GM21390 (cell line): Measurements from ENCODE around the gene TMEM200C.
A peak's percentile ranks its signal among the peaks of the same experiment; 100 is the strongest.
"Not testable (repeated sequence)": the region's sequence is repeated elsewhere in the genome, so short reads cannot be mapped to it uniquely, and the experiment has no call there.

Experiments
- ATAC-seq: cut with Tn5 transposase; IDR thresholded peaks from one replicate; pipeline ENCODE4 v1.9.1; 2021; ENCODE audit not compliant: unreplicated experiment

TMEM200C gene

GRCh38 chr18:5892823-5893431, 2.4 kb downstream of the TMEM200C start:
- no peak for ATAC-seq

GRCh38 chr18:5891854-5892215, 3.5 kb downstream of the TMEM200C start:
- no peak for ATAC-seq

GRCh38 chr18:5891184-5891853, 4.0 kb downstream of the TMEM200C start:
- no peak for ATAC-seq

DNA sequence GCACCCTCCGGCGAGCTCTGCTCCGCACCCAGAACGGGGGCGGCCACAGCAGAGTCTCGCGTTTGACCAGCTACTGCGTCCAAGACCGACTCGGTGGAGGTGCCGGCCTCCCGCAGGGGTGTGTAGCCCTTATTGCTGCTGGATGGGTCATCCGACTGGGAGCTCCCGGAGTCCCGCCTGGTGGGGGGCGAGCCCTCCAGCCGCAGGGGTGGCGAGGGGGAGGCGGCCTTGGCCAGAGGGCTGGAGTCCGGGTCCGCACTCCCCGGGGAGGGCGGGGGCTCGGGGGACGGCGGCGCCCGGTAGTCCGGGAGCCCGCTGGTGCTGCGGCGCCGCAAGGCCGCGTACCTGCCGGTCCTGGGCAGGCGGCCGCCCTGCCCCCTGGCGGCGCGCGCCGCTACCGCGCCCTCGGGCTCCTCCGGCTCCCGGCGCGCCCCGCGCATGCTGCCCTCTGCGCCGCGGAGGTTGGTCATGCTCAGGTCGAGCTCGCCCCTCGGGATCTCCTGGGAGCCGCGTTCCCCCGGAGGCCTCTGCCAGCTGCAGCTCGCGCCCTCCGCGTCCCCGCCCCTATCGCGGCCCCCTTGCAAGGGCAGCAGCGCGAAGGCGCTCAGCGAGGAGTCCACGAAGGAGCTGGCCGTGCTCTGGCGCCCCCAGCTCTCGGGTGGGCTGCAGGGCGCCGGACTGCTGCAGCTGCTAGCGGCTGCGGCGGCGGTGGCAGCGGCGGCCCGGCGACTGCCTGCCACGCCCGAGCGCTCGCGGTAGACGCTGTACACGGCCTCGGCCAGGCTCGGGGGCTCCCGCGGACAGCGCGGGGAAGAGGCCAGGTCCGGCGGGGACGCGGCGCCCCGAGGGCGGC, 4.8 kb downstream of the TMEM200C start:
- peak; percentile 82 for ATAC-seq

DNA sequence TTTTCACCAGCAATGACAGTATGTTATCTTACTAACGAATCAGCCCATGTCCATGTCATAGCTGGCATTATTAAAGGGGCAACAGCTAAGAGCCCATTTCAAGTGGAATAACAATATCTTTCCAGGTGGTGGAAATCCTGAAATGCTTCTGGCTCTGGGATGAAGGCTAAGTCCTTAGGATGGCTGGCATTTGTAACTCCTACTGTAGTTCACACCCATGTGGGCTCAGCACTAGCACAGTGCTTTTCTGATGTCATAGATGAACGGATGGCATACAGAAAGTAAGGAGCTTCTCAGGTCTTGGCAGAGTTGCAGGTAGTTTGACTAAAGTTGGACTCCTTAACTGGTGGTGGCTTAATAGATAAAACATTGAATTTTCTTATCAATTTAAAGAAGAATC, 10.0 kb downstream of the TMEM200C start:
- no peak for ATAC-seq

DNA sequence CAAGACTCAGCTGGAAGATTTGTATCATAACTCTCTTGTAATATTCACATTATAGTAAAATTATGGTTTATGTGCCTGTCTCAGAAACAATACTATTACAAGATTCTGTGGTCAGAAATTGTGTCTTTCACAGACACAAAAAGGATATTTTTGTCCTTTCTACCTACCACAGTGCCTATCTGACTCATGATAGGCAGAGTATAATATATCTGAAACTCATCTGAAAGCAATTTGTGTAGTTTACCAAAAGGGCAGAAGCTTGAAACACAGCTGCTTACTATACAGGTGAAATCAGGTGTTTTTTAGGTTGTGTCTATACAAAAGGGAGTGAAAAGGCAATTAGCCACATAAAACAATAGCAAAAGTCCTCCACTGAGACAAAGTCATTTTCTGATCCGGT, 10.9 kb downstream of the TMEM200C start:
- ATAC-seq, result peak; percentile 60

- ATAC-seq, result no peak
These were observed 15.8 kb downstream of the TMEM200C start for GRCh38 chr18:5879479-5879882.

- ATAC-seq, result no peak
These were observed 18.4 kb downstream of the TMEM200C start for GRCh38 chr18:5876891-5877290.

- no peak for ATAC-seq
These were observed 21.0 kb downstream of the TMEM200C start for GRCh38 chr18:5874336-5874735.

GRCh38 chr18:5872886-5873285, 22.4 kb downstream of the TMEM200C start:
- ATAC-seq, result no peak

GRCh38 chr18:5871426-5871825, 23.9 kb downstream of the TMEM200C start:
- ATAC-seq, result no peak

GRCh38 chr18:5868218-5868854, 27.0 kb downstream of the TMEM200C start:
- peak; percentile 93 for ATAC-seq

GRCh38 chr18:5865521-5865920, 29.8 kb downstream of the TMEM200C start:
- ATAC-seq, result no peak

DNA sequence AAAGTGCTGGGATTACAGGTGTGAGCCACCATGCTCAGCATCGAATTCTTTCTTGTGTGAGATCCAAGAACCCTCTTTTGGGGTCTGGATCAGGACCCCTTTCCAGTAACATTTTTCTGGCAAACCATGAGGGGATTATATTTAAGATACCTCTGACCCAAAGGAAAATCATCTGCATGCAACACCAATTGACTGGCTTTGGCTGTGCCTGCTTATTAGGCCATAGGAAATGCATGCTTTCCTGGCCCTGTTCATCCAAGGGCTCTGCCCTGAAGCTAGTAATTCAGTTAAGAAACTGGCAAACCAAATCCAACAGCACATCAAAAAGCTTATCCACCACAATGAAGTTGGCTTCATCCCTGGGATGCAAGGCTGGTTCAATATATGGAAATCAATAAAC, 33.2 kb downstream of the TMEM200C start:
- not testable (repeated sequence) for ATAC-seq

GRCh38 chr18:5857180-5857579, 38.1 kb downstream of the TMEM200C start:
- no peak for ATAC-seq

GRCh38 chr18:5853253-5853652, 42.1 kb downstream of the TMEM200C start:
- no peak for ATAC-seq

DNA sequence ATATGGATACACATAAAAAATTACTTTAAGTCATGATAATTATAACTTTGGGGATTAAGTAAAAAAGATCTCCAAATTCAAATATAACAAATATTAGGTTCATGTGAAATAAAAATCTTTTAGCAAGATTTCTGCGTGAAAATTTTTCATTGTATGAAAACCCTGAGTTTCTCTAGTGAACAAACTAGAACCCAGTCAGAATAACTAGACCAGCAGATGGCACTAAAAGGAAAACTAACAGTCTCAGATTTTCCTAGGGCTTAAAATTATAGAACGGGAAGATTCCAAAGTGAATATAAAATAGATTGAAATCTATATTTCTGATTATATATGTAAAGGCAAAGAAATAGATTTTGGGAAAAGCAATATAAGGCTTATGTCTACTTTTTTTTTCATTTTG, 43.3 kb downstream of the TMEM200C start:
- ATAC-seq, result no peak

DNA sequence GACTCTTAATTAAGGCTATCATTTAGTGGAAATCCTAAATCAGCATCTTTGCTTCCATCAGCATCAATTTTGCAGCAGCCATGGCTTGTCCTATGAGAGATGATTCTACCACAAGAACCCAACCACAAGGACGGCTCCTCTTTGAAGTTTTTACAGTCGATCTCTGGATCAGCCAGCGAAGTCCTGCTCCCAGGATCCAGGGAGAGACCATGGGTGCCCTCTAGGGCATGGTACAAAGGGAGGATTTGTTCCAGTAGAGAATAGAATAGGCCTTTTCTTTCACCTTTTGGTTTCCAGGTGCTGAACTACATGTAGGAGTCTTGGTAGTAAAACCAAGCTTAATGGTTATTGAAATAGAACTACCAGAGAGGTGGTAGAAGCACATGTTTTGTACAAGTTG, 52.7 kb downstream of the TMEM200C start:
- ATAC-seq, result no peak

DNA sequence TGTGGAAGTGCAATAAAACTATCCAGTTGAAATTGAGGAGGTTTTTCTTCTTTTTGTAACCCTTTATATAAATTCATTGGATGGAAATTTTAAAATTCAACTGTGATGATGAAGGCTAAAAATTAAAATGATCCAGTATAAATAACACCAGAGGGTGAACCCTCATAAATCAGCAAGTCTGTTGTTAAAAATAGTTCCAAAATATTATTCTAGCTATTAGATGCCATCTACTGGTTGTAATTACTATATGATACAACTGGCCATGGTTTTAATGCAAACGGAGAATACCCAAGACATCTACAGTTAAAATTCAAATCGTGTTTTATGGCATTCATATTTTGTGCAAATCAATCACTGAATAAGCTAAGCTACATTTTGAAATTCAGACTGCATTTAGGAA, 53.8 kb downstream of the TMEM200C start:
- no peak for ATAC-seq

GRCh38 chr18:5840547-5840946, 54.8 kb downstream of the TMEM200C start:
- no peak for ATAC-seq

DNA sequence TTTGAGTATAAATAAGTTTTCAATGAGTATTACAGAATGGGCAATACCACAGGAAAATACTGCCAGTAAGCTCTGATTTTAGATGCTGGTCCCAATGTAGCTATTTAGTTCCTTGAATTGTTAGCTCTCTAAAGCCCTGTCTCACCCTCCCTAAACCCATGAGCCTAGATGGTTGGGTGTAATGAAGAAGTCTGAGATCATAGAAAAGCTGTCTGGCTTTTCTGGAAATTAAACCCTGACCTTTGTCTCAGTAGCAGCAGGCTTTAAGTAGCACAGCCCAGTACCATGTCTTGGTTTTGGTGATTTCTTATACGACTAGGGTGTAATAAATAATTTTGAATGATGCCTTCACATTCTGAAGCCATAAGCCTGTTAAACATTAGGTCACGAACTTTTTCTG, 55.3 kb downstream of the TMEM200C start:
- no peak for ATAC-seq

- ATAC-seq, result no peak
These were observed 56.2 kb downstream of the TMEM200C start for GRCh38 chr18:5839102-5839501.
